ENCODE results near the gene ISLR. TPM values are rescaled to one million over a fixed set of nuclear protein-coding genes. Genes with fewer than 3 reads are reported as not detected.

Gene ISLR
- polyA plus RNA-seq, 2 of the 4 experiments (the other 2 are of a cell fraction): 0.10 to 0.43 TPM

- TF ChIP-seq MAZ (IDR thresholded peaks at IDR 0.05; ENCODE audit: borderline replicate concordance, low read depth, low read length): no peak
- TF ChIP-seq JUNB (IDR thresholded peaks at IDR 0.05): no peak
- TF ChIP-seq, protein P1, sequence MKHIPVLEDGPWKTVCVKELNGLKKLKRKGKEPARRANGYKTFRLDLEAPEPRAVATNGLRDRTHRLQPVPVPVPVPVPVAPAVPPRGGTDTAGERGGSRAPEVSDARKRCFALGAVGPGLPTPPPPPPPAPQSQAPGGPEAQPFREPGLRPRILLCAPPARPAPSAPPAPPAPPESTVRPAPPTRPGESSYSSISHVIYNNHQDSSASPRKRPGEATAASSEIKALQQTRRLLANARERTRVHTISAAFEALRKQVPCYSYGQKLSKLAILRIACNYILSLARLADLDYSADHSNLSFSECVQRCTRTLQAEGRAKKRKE (CRISPR knock-in tag; IDR thresholded peaks at IDR 0.05; ENCODE audit: low read depth): no peak
- no peak for TF ChIP-seq JUN (IDR thresholded peaks at IDR 0.05)
- peak; percentile 39 for TF ChIP-seq MAFK (IDR thresholded peaks at IDR 0.05; ENCODE audit: partially characterized antibody)
- TF ChIP-seq NPAS2 (CRISPR knock-in tag; IDR thresholded peaks at IDR 0.05; ENCODE audit: borderline replicate concordance): no peak
- TF ChIP-seq POLR2A (IDR thresholded peaks at IDR 0.05; ENCODE audit: low read length): no peak
- no peak for TF ChIP-seq MYC (IDR thresholded peaks at IDR 0.05; ENCODE audit: borderline replicate concordance, low read length)
- TF ChIP-seq ESRRA (IDR thresholded peaks at IDR 0.05; ENCODE audit: borderline replicate concordance, low read length): no peak
Observed at GRCh38 chr15:74144153-74144775, 29.2 kb upstream of the ISLR start (continued).

DNA sequence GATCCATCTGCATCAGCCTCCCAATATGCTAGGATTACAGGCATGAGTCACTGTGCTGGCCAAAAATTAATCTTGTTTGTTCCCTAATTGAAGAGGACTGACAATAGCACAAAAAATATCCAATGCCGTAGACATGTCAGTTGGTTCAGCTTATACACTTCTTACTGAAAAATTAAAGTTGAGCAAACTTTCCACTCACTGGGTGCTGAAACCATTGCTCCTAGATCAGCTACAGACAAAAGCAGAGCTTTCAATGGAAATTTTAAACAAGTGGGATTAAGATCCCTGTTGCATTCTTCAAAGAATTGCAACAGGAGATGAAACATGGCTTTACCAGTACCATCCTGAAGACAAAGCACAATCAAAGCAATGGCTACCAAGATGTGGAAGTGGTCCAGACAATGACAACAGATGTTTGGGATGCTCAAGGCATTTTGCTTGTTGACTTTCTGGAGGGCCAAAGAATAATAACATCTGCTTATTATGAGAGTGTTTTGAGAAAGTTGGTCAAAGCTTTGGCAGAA, 27.2 kb upstream of the ISLR start:
- Histone ChIP-seq H3K4me2 (no peak overlapping the region), H3K4me3 (no peak overlapping the region), H3K4me1 (peaks cover 11% of the 10 kb centered on the region; the same call in 2 of the 3 replicates), H3K27ac (no peak overlapping the region), H3K9me3 (no peaks in the 10 kb centered on the region)
- ChIA-PET CTCF (interaction anchor here (0.6 to 0.8 kb wide), 2 partner anchors 116 to 157 kb away, joined by 3 to 5 read pairs; no protein-coding TSS in a partner anchor), POLR2A (no interaction called here)
- ATAC-seq: no peak
- WGBS (ENCODE audit: missing lambda C conversion rate): 100% methylated on average over 1 of the region's 1 CpG
- no peak for FAIRE-seq
- DNase-seq (ENCODE audit: low read depth in 1 of 2, low spot score in 1 of 2): no peak
- TF ChIP-seq RARB (CRISPR knock-in tag; IDR thresholded peaks at IDR 0.05): no peak
- TF ChIP-seq, protein P2, sequence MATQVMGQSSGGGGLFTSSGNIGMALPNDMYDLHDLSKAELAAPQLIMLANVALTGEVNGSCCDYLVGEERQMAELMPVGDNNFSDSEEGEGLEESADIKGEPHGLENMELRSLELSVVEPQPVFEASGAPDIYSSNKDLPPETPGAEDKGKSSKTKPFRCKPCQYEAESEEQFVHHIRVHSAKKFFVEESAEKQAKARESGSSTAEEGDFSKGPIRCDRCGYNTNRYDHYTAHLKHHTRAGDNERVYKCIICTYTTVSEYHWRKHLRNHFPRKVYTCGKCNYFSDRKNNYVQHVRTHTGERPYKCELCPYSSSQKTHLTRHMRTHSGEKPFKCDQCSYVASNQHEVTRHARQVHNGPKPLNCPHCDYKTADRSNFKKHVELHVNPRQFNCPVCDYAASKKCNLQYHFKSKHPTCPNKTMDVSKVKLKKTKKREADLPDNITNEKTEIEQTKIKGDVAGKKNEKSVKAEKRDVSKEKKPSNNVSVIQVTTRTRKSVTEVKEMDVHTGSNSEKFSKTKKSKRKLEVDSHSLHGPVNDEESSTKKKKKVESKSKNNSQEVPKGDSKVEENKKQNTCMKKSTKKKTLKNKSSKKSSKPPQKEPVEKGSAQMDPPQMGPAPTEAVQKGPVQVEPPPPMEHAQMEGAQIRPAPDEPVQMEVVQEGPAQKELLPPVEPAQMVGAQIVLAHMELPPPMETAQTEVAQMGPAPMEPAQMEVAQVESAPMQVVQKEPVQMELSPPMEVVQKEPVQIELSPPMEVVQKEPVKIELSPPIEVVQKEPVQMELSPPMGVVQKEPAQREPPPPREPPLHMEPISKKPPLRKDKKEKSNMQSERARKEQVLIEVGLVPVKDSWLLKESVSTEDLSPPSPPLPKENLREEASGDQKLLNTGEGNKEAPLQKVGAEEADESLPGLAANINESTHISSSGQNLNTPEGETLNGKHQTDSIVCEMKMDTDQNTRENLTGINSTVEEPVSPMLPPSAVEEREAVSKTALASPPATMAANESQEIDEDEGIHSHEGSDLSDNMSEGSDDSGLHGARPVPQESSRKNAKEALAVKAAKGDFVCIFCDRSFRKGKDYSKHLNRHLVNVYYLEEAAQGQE (IDR thresholded peaks at IDR 0.05): peak; percentile 70; the same call in 1 of the 2 replicates
- TF ChIP-seq EHMT2 (IDR thresholded peaks at IDR 0.05; ENCODE audit: low read depth): peak; percentile 22

DNA sequence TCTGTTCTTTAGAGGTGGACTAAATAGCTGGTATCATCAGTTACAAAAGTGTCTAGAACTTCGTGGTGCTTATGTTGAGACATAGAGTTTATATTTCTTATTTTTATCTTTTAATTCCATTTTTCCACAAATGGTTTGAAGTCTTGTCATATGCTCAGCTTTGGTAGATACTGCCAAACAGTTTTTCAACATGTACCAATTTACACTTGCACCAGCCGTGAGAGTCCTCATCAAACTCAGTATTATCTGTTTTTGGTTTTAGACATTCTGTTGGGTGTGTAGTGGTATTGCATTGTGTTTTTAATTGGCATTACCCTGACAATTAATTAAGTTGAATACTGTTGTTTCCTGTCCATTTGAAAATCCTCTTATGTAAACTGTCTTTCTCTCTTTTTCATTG, 26.5 kb upstream of the ISLR start:
- Histone ChIP-seq H3K4me3 (no peak overlapping the region), H3K9me3 (no peaks in the 10 kb centered on the region), H3K4me2 (no peak overlapping the region), H3K4me1 (peaks cover 11% of the 10 kb centered on the region; the same call in 2 of the 3 replicates), H3K27ac (no peak overlapping the region)
- TF ChIP-seq HDAC2 (IDR thresholded peaks at IDR 0.05) (no peak), ZFP36 (IDR thresholded peaks at IDR 0.05; ENCODE audit: borderline replicate concordance, partially characterized antibody) (no peak), GATA3 (IDR thresholded peaks at IDR 0.05; ENCODE audit: borderline replicate concordance) (no peak), MAZ (IDR thresholded peaks at IDR 0.05; ENCODE audit: borderline replicate concordance, low read depth, low read length) (no peak), ZNF302 (CRISPR knock-in tag; IDR thresholded peaks at IDR 0.05) (no peak), SMC3 (IDR thresholded peaks at IDR 0.05) (no peak), ELK1 (IDR thresholded peaks at IDR 0.05; ENCODE audit: low read depth, low read length) (no peak), PHF8 (IDR thresholded peaks at IDR 0.05; ENCODE audit: borderline replicate concordance, low read depth) (no peak), SREBF2 (IDR thresholded peaks at IDR 0.05) (no peak), NFE2L2 (conservative IDR thresholded peaks at IDR 0.05; ENCODE audit: low read length) (no peak), ZC3H11A (IDR thresholded peaks at IDR 0.05) (no peak), TFCP2L1 (CRISPR knock-in tag; IDR thresholded peaks at IDR 0.05) (no peak), MAFK (IDR thresholded peaks at IDR 0.05; ENCODE audit: partially characterized antibody) (no peak), CBX8 (IDR thresholded peaks at IDR 0.05) (no peak), POLR2A (IDR thresholded peaks at IDR 0.05; ENCODE audit: low read length) (no peak), RAD21 (conservative IDR thresholded peaks at IDR 0.05 in 1 of 2, IDR thresholded peaks at IDR 0.05 in 1 of 2) (no peak), EP300 (IDR thresholded peaks at IDR 0.05) (no peak)
- TF ChIP-seq, protein P1 (CRISPR knock-in tag; IDR thresholded peaks at IDR 0.05; ENCODE audit: low read depth): no peak
- TF ChIP-seq, protein P3, sequence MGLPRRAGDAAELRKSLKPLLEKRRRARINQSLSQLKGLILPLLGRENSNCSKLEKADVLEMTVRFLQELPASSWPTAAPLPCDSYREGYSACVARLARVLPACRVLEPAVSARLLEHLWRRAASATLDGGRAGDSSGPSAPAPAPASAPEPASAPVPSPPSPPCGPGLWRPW (IDR thresholded peaks at IDR 0.05): no peak
- ChIA-PET CTCF (no interaction called here), POLR2A (no interaction called here)
- DNase-seq (ENCODE audit: low read depth in 1 of 2, low spot score in 1 of 2) (no peak), ATAC-seq (no peak), FAIRE-seq (no peak)
- 21% methylated on average over 2 of the region's 2 CpGs for WGBS (ENCODE audit: missing lambda C conversion rate)

Data from A549 (cell line).